Measurements from ENCODE around the gene PLEKHG4. TPM values are rescaled to one million over a fixed set of nuclear protein-coding genes. Genes with fewer than 3 reads are reported as not detected.

The PLEKHG4 gene
- total RNA-seq, 2 donors from 2014 or later = 30.4 to 46.9 TPM

DNA sequence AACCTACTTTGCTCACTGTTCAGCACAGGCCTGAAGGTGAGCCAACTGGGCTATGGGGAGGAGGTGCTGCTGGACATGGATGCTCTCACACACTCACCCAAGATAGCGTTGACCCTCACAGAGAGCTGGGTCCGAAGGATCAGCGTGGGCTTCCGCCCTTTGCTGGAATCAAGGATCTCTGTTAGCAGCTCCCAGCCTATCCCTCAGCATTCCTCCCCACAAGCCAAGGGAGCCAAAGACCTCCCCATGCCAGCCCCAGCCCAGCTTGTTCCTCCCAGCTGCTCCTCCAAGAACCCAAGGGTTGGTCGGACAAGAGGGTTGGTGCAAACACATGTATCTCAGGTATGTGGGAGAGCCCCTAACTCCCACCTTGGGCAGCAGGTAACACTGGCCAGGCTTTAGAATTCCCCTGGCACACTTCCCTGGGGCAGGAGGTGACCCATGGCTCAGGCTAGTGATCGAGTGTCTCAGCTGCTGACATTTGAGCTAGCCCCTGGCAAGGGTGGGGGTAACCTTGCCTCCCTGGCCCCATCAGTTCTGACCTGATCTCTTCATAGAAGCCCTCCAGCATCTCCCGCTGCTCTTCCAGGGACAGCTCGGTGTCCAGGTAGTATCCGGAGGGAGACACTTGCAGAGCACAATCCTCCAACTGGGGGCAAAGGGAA lies 40.4 kb upstream of the PLEKHG4 start:
- DNase-seq = no peak
- peaks cover 13 to 16% of the 10 kb centered on the region in 2 donors for H3K36me3 Mint-ChIP-seq (ENCODE audit: insufficient read depth in 2 of 2)
- H3K9me3 Mint-ChIP-seq = no peaks in the 10 kb centered on the region
- H3K27me3 Mint-ChIP-seq (ENCODE audit: low read depth) = no peaks in the 10 kb centered on the region
- H3K27ac Mint-ChIP-seq = no peak overlapping the region
- H3K4me3 Mint-ChIP-seq = no peak overlapping the region
- H3K4me1 Mint-ChIP-seq (ENCODE audit: low read depth) = peaks cover 29% of the 10 kb centered on the region
- ATAC-seq (replicated peaks in 1 of 2) = no peak

GRCh38 chr16:67240506-67240905 lies 38.8 kb upstream of the PLEKHG4 start:
- DNase-seq = no peak
- H3K9me3 Mint-ChIP-seq = no peaks in the 10 kb centered on the region
- ATAC-seq (replicated peaks in 1 of 2) = no peak
- H3K36me3 Mint-ChIP-seq (ENCODE audit: insufficient read depth in 2 of 2) = peaks cover 15 to 18% of the 10 kb centered on the region in 2 donors
- H3K27me3 Mint-ChIP-seq (ENCODE audit: low read depth) = no peaks in the 10 kb centered on the region
- no peak overlapping the region for H3K27ac Mint-ChIP-seq
- H3K4me3 Mint-ChIP-seq = no peak overlapping the region
- H3K4me1 Mint-ChIP-seq (ENCODE audit: low read depth) = peaks cover 44% of the 10 kb centered on the region

DNA sequence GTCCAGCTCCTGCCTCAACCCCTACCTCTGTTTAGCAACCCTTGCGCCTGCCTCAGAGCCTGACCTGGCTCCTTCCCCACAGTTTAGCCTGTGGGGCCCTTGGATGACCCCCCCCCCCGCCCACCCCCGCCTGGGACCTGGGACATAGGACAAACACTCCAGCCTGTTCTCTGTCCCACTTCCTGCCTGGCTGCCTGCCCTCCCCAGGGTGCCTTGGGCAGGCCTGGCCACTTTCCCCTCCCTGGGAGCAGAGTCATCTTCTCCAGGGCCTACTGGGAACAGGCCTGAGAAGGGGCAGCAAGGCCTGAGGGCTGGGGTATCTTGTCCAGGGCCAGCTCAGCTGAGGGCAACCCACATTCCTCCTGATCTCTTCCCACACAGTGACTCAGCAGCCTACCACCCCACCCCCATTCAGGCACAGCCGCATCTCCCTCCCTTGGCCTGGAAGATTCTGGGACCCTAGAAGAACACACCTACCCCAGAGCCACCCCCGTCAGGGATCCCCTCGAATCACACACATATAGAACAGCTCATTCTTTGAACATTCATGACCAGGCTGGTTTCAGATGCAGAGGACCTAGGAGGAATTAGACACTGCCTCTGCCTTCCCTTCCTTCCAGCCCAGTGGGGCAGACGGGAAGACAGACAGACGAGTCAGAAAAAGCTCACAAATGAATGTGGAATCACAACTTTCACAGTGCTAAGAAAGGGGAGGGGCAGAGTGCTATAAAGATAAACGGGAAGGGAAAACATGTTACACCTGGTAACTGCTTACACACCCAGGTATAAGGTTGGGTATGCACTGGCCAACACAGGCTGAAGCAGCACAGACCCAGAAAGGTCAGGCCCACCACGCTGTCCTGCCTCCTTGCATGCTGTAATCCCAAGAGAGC lies 38.1 kb upstream of the PLEKHG4 start:
- Mint-ChIP-seq H3K27ac (peak overlapping the region; percentile 16), H3K4me3 (no peak overlapping the region)

GRCh38 chr16:67242138-67242730 lies 37.1 kb upstream of the PLEKHG4 start:
- no peak for ATAC-seq (replicated peaks in 1 of 2)
- H3K36me3 Mint-ChIP-seq (ENCODE audit: insufficient read depth in 2 of 2) = peaks cover 8 to 10% of the 10 kb centered on the region in 2 donors
- no peak for DNase-seq
- H3K27me3 Mint-ChIP-seq (ENCODE audit: low read depth) = no peaks in the 10 kb centered on the region
- H3K4me1 Mint-ChIP-seq (ENCODE audit: low read depth) = peaks cover 48% of the 10 kb centered on the region
- H3K27ac Mint-ChIP-seq = peak overlapping the region; percentile 83
- peak overlapping the region in 1 of 2 donors; percentile 16 for H3K4me3 Mint-ChIP-seq
- H3K9me3 Mint-ChIP-seq = no peaks in the 10 kb centered on the region

More for the DNA sequence above, 38.1 kb upstream of the PLEKHG4 start:
- DNase-seq (no peak), ATAC-seq (replicated peaks in 1 of 2) (no peak)
- Mint-ChIP-seq H3K9me3 (no peaks in the 10 kb centered on the region), H3K4me1 (ENCODE audit: low read depth) (peaks cover 48% of the 10 kb centered on the region), H3K36me3 (ENCODE audit: insufficient read depth in 2 of 2) (peaks cover 11 to 15% of the 10 kb centered on the region in 2 donors), H3K27me3 (ENCODE audit: low read depth) (no peaks in the 10 kb centered on the region)

DNA sequence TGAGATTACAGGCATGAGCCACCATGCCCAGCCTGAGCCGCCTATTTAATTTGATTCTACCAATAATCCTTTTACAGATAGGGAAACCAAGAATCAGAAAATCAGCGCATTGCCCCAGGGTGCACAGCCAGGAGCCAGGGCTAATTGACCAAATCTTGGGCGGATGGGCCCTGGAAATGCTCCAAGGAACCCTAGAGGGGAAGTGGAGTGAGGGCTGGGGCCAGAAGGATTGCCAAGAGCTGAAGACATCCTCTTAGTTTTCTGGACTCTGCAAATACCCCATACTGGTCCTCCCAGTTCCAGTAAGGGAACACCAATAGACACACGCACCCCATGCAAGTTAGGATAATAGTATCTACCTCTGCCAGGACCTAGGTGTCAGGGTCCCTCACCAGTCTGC lies 35.9 kb upstream of the PLEKHG4 start:
- peak overlapping the region; percentile 85 to 86 for H3K4me3 Mint-ChIP-seq

GRCh38 chr16:67244387-67245185 lies 34.7 kb upstream of the PLEKHG4 start:
- peak; percentile 86 to 92 for DNase-seq

More for the DNA sequence above, 35.9 kb upstream of the PLEKHG4 start:
- H3K9me3 Mint-ChIP-seq = no peaks in the 10 kb centered on the region
- ATAC-seq (replicated peaks in 1 of 2) = no peak
- no peak overlapping the region for H3K27ac Mint-ChIP-seq
- peaks cover 4 to 6% of the 10 kb centered on the region in 2 donors for H3K36me3 Mint-ChIP-seq (ENCODE audit: insufficient read depth in 2 of 2)
- H3K4me1 Mint-ChIP-seq (ENCODE audit: low read depth) = peaks cover 54% of the 10 kb centered on the region
- DNase-seq = no peak
- no peaks in the 10 kb centered on the region for H3K27me3 Mint-ChIP-seq (ENCODE audit: low read depth)

GRCh38 chr16:67245186-67245585 lies 34.1 kb upstream of the PLEKHG4 start:
- no peaks in the 10 kb centered on the region for H3K9me3 Mint-ChIP-seq
- peak overlapping the region; percentile 96 for H3K27ac Mint-ChIP-seq
- peaks cover 65% of the 10 kb centered on the region for H3K4me1 Mint-ChIP-seq (ENCODE audit: low read depth)
- H3K27me3 Mint-ChIP-seq (ENCODE audit: low read depth) = peaks cover 10% of the 10 kb centered on the region
- peak overlapping the region; percentile 85 to 86 for H3K4me3 Mint-ChIP-seq
- DNase-seq (no peak), ATAC-seq (replicated peaks in 1 of 2) (no peak)
- H3K36me3 Mint-ChIP-seq (ENCODE audit: insufficient read depth in 2 of 2) = peaks cover 2 to 5% of the 10 kb centered on the region in 2 donors

More at GRCh38 chr16:67244387-67245185, 34.7 kb upstream of the PLEKHG4 start:
- H3K4me1 Mint-ChIP-seq (ENCODE audit: low read depth) = peaks cover 59% of the 10 kb centered on the region
- peaks cover 2 to 5% of the 10 kb centered on the region in 2 donors for H3K36me3 Mint-ChIP-seq (ENCODE audit: insufficient read depth in 2 of 2)
- ATAC-seq (replicated peaks in 1 of 2) = peak; percentile 70
- H3K27ac Mint-ChIP-seq = peak overlapping the region; percentile 96
- no peaks in the 10 kb centered on the region for H3K9me3 Mint-ChIP-seq
- H3K4me3 Mint-ChIP-seq = peak overlapping the region; percentile 85 to 86
- peaks cover 4% of the 10 kb centered on the region for H3K27me3 Mint-ChIP-seq (ENCODE audit: low read depth)

DNA sequence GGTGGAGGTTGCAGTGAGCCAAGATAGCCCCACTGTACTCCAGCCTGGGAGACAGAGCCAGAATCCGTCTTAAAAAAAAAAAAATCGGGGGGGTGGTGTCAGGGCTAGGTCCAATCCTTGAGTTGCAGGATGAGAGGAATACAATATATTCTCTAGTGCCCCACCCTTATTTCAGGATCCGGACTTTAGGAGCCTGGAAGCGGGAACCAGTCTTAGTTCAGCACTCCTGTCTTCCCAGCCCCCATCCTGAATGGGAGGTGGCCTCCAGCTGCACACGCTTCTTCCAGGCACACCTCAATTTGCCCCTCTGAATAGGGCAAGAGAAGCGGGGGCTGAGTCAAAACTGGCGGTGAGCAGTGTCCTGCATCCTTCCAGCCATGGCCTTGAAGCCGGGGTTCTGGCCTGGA lies 33.7 kb upstream of the PLEKHG4 start:
- Mint-ChIP-seq H3K4me3 (peak overlapping the region; percentile 85 to 86), H3K27ac (no peak overlapping the region), H3K9me3 (no peaks in the 10 kb centered on the region), H3K4me1 (ENCODE audit: low read depth) (peaks cover 67% of the 10 kb centered on the region), H3K36me3 (ENCODE audit: insufficient read depth in 2 of 2) (peaks cover 2 to 5% of the 10 kb centered on the region in 2 donors), H3K27me3 (ENCODE audit: low read depth) (peaks cover 15% of the 10 kb centered on the region)
- ATAC-seq (replicated peaks in 1 of 2) = no peak
- DNase-seq = peak in 1 of 2 donors; percentile 19

DNA sequence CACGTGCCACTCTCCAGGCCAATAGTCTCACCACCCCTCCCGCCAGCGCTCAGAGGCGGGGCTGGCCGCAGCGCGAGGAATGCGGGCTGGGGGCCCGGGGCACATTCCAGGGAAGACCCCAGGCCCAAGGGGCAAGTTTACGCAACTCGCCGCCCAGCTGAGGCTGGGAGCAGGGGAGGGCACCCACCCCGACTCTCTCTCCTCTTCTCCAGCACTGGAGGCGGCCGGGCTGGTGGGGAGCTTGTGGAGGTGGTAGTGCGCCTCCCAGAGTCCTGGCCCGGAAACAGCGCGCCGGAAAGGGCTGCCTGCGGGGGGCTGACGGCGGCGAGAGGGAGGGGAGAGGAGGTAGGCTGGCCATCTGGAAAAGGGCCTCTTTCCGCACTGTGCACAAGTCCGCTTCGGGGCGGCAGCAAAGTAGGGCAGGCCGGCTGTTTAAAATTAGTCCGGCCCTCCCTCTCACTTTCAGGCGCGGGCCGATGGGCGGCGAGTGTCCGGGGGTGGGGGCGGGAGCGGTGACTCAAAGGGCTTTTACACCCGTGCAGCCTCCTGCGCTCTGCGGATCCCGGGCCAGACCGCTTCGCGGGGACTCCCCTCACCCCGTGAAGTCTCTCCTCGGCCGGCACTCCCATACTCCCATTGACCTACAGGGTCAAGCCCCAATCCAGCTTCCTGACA lies 33.1 kb upstream of the PLEKHG4 start:
- H3K36me3 Mint-ChIP-seq (ENCODE audit: insufficient read depth in 2 of 2) = peaks cover 2 to 5% of the 10 kb centered on the region in 2 donors
- ATAC-seq (replicated peaks in 1 of 2) = peak; percentile 12 to 14
- H3K27me3 Mint-ChIP-seq (ENCODE audit: low read depth) = peaks cover 15% of the 10 kb centered on the region
- H3K27ac Mint-ChIP-seq = no peak overlapping the region
- peaks cover 65% of the 10 kb centered on the region for H3K4me1 Mint-ChIP-seq (ENCODE audit: low read depth)
- H3K4me3 Mint-ChIP-seq = peak overlapping the region; percentile 85 to 86
- peak; percentile 68 to 80 for DNase-seq
- H3K9me3 Mint-ChIP-seq = no peaks in the 10 kb centered on the region

DNA sequence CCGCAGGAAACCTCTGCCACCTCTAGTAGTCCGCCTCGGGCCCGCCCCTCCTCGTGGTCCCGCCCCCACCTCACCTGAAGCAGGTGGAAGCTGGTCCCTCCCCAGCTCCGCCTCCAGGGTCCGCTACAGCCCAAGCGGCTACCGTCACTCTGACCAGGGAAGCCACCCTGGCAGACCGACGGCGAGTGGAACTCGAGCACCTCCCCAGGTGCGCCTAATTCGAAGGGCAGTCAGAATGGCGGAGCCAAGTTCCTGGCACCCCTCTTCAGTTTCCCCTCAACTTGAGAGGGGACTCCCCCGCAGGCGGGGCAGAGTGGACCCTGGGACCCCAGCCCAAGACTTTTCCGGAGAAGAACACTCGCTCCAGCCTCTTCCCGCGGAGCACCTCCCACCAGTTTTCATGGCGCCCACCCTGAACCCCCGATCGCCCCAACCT lies 32.6 kb upstream of the PLEKHG4 start:
- Mint-ChIP-seq H3K4me1 (ENCODE audit: low read depth) (peaks cover 59% of the 10 kb centered on the region), H3K27ac (no peak overlapping the region), H3K36me3 (ENCODE audit: insufficient read depth in 2 of 2) (peaks cover 2 to 5% of the 10 kb centered on the region in 2 donors), H3K4me3 (peak overlapping the region; percentile 85 to 86), H3K27me3 (ENCODE audit: low read depth) (peaks cover 18% of the 10 kb centered on the region), H3K9me3 (no peaks in the 10 kb centered on the region)
- DNase-seq = no peak
- ATAC-seq (replicated peaks in 1 of 2) = peak; percentile 1 to 4

- DNase-seq = peak; percentile 100
- Mint-ChIP-seq H3K4me1 (ENCODE audit: low read depth) (peaks cover 56% of the 10 kb centered on the region), H3K36me3 (ENCODE audit: insufficient read depth in 2 of 2) (peaks cover 2 to 5% of the 10 kb centered on the region in 2 donors)
Measured at GRCh38 chr16:67247192-67248072, 31.9 kb upstream of the PLEKHG4 start, which contains the start of gene FHOD1. TSS of gene FHOD1 (minus strand) at chr16:67247481. CDS start at chr16:67247410, 71 bp downstream.

More at GRCh38 chr16:67247192-67248072, 31.9 kb upstream of the PLEKHG4 start, which contains the start of gene FHOD1:
- ATAC-seq (replicated peaks in 1 of 2) = peak; percentile 65 to 68
- Mint-ChIP-seq H3K9me3 (no peaks in the 10 kb centered on the region), H3K27me3 (ENCODE audit: low read depth) (peaks cover 20% of the 10 kb centered on the region), H3K4me3 (peak within 1 kb of the TSS; percentile 85 to 86), H3K27ac (peak within 1 kb of the TSS; percentile 69)
